ENCODE measurements around the gene FGF13. TPM values are rescaled to one million over a fixed set of nuclear protein-coding genes. Genes with fewer than 3 reads are reported as not detected.

The FGF13 gene
- total RNA-seq, 2 experiments from 2014 or later: not detected

DNA sequence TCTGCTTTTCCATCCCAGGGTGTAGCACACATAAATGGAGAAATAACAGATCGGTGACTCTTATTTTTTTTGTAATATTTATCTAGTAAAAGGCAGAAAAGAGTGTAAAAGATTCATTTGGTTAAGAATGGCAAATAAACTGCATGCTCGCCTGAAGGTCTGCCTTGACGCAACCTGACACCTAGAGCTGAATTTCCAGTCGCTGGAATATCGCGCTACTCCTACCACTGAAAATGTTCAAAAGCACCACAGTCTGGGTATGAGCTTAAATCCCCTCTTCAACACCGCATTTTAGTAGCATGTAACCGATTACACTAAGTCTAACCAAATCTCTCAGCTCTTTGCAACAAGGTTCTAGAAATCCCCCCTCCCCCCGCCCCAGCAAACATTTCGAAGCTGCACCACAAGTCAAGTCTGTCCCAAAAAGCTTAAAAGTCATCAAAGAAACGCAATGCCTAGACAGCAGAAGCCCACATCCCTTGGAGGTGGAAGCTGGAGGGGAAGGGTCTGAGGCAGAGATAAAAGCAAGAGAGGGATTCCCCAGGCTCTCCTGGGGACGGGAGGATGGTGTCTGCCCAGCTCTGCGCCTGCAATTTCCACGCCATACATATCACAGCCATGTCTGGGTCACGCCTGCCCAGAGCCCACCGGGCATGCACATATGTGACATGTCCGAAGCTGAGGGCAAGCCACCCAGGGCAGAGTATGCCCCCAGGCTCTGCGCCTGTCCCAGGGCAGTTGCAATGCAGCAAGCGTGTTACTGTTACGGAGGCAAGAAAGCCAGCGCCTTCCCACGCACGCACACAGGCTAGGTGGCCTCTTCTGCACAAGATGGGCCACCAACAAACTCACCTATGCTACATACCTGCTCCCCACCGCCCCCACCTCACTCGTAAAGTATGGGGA, 1.4 kb downstream of the FGF13 start:
- Mint-ChIP-seq H3K27me3 (ENCODE audit: low read depth) (peaks cover 21% of the 10 kb centered on the region), H3K9me3 (ENCODE audit: insufficient read depth) (no peaks in the 10 kb centered on the region), H3K27ac (no peak overlapping the region), H3K4me1 (ENCODE audit: low read depth) (no peaks in the 10 kb centered on the region), H3K4me3 (no peak overlapping the region), H3K36me3 (ENCODE audit: low read depth) (no peaks in the 10 kb centered on the region)
- ChIA-PET CTCF (no interaction called here), POLR2A (no interaction called here)
- no peak for ATAC-seq
- no peak for DNase-seq

DNA sequence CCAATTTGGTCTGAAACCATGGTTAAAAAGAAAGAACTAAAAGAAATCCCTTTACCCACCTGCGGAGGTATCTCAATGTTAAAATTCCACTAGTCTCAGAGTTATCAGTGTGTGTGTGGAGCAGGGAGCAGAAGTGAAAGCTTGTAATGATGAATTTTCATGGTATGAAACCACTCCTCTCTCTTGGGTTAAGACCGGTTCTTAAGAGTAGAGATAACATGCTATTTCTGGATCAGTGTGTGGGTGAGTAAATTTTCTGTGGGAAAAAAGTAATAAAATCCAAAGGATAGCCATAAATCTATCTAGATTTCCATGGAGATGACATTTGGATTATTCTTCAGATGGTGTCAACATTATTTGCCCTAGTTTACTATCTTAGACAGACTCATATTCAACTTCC, 3.2 kb downstream of the FGF13 start:
- Mint-ChIP-seq H3K4me1 (ENCODE audit: low read depth) (no peaks in the 10 kb centered on the region), H3K27me3 (ENCODE audit: low read depth) (peaks cover 21% of the 10 kb centered on the region), H3K36me3 (ENCODE audit: low read depth) (no peaks in the 10 kb centered on the region), H3K27ac (no peak overlapping the region), H3K9me3 (ENCODE audit: insufficient read depth) (no peaks in the 10 kb centered on the region), H3K4me3 (no peak overlapping the region)
- ATAC-seq: no peak
- ChIA-PET CTCF (no interaction called here), POLR2A (no interaction called here)
- DNase-seq: no peak

DNA sequence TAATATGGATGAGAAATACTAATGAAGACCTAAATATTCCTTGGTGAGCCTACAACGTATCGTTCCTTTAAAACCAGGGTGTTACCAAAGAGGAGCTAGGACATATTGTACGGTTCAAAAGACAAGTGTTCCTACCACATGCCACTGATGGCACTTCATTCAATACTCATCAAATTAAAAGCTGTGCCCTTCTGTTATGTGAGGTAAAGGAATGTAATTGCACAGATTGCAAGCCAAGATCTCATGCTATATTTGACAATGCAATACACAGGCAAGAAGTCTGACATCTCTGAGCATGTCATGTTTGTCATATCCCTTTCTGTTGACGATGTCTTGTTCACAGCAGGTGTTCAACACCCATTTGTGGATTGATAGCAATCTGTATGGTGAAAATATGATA, 6.9 kb downstream of the FGF13 start:
- no peaks in the 10 kb centered on the region for H3K9me3 Mint-ChIP-seq (ENCODE audit: insufficient read depth)
- H3K4me1 Mint-ChIP-seq (ENCODE audit: low read depth): no peaks in the 10 kb centered on the region
- no peaks in the 10 kb centered on the region for H3K36me3 Mint-ChIP-seq (ENCODE audit: low read depth)
- no peak for ATAC-seq
- DNase-seq: no peak
- no peak overlapping the region for H3K27ac Mint-ChIP-seq
- ChIA-PET POLR2A (no interaction called here), CTCF (no interaction called here)
- H3K4me3 Mint-ChIP-seq: no peak overlapping the region
- H3K27me3 Mint-ChIP-seq (ENCODE audit: low read depth): peaks cover 6% of the 10 kb centered on the region

DNA sequence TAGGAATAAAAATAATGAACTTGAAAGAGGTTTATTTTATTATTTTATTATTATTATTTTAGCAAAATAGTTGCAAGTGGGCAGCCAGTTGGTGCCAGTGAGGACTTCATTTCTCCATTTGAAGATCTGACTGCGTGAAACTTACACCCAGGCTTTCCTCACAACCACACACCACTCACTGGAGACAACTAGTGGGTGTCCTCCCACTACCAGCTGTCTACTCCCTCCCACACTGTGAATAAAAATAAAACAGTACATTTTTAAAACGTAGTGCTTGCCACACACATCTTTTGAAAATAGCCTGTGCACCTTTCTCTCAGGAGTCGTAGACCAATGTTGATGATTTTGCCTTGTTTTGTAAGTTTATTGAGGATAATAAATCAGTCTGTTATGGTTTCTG, 7.4 kb downstream of the FGF13 start:
- POLR2A ChIA-PET: no interaction called here

DNA sequence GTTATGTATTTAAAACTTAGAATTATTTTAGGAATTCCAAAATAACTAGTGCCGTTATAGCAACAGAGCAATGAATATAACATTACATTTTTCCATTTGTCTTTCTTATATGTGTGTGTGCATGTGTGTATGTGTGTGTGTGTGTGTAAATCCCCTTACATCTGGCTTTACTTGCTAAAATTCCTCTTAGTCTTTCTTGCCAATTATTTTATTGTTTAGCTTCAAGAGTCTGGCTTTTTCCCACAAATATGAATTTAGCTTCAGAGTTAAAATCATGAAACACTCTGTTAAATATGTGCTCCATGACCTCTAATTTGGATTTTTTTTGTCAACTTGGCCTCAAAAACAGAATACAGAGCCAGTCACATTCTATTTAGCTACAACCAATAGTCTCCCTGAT, 18.9 kb downstream of the FGF13 start:
- ATAC-seq: no peak
- H3K36me3 Mint-ChIP-seq (ENCODE audit: low read depth): no peaks in the 10 kb centered on the region
- H3K27me3 Mint-ChIP-seq (ENCODE audit: low read depth): no peaks in the 10 kb centered on the region
- no peak for DNase-seq
- no peak overlapping the region for H3K27ac Mint-ChIP-seq
- POLR2A ChIA-PET: no interaction called here
- H3K4me3 Mint-ChIP-seq: no peak overlapping the region
- CTCF ChIA-PET: no interaction called here
- H3K9me3 Mint-ChIP-seq (ENCODE audit: insufficient read depth): no peaks in the 10 kb centered on the region
- no peaks in the 10 kb centered on the region for H3K4me1 Mint-ChIP-seq (ENCODE audit: low read depth)

More for the DNA sequence above, 7.4 kb downstream of the FGF13 start:
- ATAC-seq: no peak
- no peaks in the 10 kb centered on the region for H3K9me3 Mint-ChIP-seq (ENCODE audit: insufficient read depth)
- DNase-seq: no peak
- CTCF ChIA-PET: no interaction called here
- no peak overlapping the region for H3K4me3 Mint-ChIP-seq
- peaks cover 4% of the 10 kb centered on the region for H3K27me3 Mint-ChIP-seq (ENCODE audit: low read depth)
- H3K4me1 Mint-ChIP-seq (ENCODE audit: low read depth): no peaks in the 10 kb centered on the region
- H3K27ac Mint-ChIP-seq: no peak overlapping the region
- no peaks in the 10 kb centered on the region for H3K36me3 Mint-ChIP-seq (ENCODE audit: low read depth)

DNA sequence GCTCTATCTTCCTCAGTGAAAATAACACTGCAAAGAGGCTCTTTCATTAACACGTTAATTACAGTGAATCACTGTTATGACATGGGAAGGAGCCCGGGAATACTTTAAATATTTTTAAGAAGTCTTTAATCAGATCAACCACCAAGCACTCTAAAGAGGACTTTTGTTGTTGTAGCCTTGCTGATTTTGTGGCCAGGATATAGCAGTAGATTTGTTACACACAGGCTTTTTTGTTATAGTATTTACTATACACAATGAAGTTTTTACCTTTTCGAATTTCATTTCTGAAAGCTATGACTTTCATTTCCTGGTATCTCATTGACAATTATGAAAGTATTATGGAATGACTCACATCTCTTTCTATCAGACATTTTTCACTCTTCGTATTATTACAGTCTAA, 20.3 kb downstream of the FGF13 start:
- POLR2A ChIA-PET: no interaction called here
- Mint-ChIP-seq H3K27ac (no peak overlapping the region), H3K36me3 (ENCODE audit: low read depth) (no peaks in the 10 kb centered on the region), H3K4me3 (no peak overlapping the region), H3K27me3 (ENCODE audit: low read depth) (no peaks in the 10 kb centered on the region), H3K4me1 (ENCODE audit: low read depth) (no peaks in the 10 kb centered on the region), H3K9me3 (ENCODE audit: insufficient read depth) (no peaks in the 10 kb centered on the region)
- DNase-seq (no peak), ATAC-seq (no peak)
- CTCF ChIA-PET: no interaction called here

DNA sequence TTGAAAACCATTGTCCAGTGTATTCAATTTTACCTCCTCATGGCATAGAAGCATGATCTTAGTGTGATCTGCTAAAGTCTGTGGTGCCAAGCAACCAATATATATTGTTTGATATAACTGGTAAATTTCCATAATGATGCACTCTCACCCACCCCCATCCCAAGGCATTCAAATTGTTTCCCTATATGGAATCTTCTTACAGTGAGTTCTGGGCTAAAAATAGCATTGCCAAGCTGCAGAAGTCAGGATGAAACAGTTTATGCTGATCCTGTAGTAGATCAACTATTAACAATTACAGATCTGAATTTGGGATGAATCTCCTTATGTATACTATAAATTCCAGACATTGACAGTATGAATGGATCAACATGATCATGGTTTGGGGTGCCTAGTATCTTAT, 20.9 kb downstream of the FGF13 start:
- ChIA-PET POLR2A (no interaction called here), CTCF (no interaction called here)
- Mint-ChIP-seq H3K36me3 (ENCODE audit: low read depth) (no peaks in the 10 kb centered on the region), H3K4me1 (ENCODE audit: low read depth) (no peaks in the 10 kb centered on the region), H3K27me3 (ENCODE audit: low read depth) (no peaks in the 10 kb centered on the region), H3K27ac (no peak overlapping the region), H3K4me3 (no peak overlapping the region), H3K9me3 (ENCODE audit: insufficient read depth) (no peaks in the 10 kb centered on the region)
- ATAC-seq (no peak), DNase-seq (no peak)

DNA sequence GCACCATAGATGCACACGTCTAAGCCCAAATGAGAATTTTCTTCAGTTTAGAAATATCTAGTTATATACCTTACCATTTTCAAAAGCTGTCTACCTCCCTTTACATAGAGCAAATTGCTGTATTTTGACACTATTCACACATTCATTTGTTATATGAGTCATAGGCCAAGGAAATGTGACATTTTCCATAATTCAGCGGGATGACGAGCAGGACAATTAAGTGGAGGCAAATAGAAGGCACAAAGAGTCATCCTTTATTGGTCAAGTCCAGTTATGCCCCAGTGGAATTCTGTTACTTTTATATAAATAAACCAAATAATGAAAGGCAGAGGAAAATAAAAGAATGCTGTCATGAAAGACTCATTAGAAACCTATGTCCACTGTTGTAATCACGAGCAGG, 27.9 kb downstream of the FGF13 start:
- Mint-ChIP-seq H3K4me3 (no peak overlapping the region), H3K27me3 (ENCODE audit: low read depth) (no peaks in the 10 kb centered on the region), H3K9me3 (ENCODE audit: insufficient read depth) (no peaks in the 10 kb centered on the region), H3K36me3 (ENCODE audit: low read depth) (no peaks in the 10 kb centered on the region), H3K27ac (no peak overlapping the region), H3K4me1 (ENCODE audit: low read depth) (no peaks in the 10 kb centered on the region)
- ATAC-seq (no peak), DNase-seq (no peak)
- ChIA-PET POLR2A (no interaction called here), CTCF (no interaction called here)

DNA sequence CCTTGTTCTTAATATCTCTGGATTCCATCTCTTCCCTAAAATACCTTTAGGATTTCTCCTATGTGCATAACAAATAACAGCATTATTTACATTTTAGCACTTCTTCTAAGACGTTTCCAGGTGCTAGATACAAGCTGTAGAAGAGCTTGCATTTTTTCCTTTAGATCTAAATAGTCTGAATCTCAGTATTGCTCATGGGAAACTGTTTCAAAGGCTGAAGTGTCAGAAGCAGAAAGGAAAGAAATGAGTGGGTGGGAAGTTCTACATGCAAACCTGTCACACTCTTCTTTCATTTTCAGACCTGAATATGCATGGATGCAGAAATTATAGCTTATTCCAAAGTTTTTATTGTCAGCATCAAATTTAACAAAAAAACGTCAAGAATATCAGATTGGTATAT, 41.8 kb downstream of the FGF13 start:
- Mint-ChIP-seq H3K36me3 (ENCODE audit: low read depth) (no peaks in the 10 kb centered on the region), H3K27ac (no peak overlapping the region), H3K9me3 (ENCODE audit: insufficient read depth) (no peaks in the 10 kb centered on the region), H3K4me3 (no peak overlapping the region), H3K27me3 (ENCODE audit: low read depth) (no peaks in the 10 kb centered on the region), H3K4me1 (ENCODE audit: low read depth) (no peaks in the 10 kb centered on the region)
- CTCF ChIA-PET: no interaction called here
- DNase-seq: no peak
- ATAC-seq: no peak
- POLR2A ChIA-PET: no interaction called here

DNA sequence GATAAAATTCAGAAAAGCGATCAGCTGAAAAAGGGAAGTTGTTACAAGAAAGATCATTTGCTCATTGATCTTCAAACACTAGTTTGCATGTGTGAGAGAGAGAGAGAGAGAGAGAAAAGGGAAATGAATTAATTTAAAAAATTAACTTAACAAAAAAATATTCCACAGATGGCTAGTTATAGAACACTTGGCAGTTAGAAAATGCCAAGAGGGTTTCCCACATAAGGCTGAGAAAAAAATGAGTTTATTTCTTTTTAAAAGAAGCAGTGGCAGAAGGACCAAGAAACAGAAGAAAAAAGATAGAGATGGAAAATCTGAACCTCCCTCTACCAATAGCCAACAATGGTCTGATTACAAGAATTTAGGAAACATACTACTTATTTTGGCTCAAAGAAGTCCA, 47.1 kb downstream of the FGF13 start:
- ATAC-seq (no peak), DNase-seq (no peak)
- H3K27me3 Mint-ChIP-seq (ENCODE audit: low read depth): no peaks in the 10 kb centered on the region
- POLR2A ChIA-PET: no interaction called here
- H3K4me3 Mint-ChIP-seq: no peak overlapping the region
- H3K4me1 Mint-ChIP-seq (ENCODE audit: low read depth): no peaks in the 10 kb centered on the region
- H3K36me3 Mint-ChIP-seq (ENCODE audit: low read depth): no peaks in the 10 kb centered on the region
- no peaks in the 10 kb centered on the region for H3K9me3 Mint-ChIP-seq (ENCODE audit: insufficient read depth)
- CTCF ChIA-PET: no interaction called here
- no peak overlapping the region for H3K27ac Mint-ChIP-seq

DNA sequence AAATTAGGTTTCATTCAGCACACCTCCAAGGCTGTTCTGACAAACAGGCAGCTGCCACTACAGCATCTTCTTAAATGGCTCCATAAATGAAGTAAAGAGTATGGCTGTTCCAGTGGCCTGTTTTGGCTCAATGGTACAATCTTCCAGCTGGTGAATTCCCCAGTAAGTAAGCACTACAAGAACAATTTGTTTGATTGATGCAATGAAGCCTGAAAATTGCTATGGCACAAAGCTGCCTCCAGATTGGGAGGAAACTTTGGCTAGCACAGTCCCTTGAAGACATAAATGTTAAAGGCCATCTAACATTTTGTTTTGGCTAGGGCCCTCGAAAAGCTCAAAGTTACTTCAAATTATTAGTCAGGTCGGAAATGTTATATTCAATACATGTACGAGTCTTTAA, 47.5 kb downstream of the FGF13 start:
- H3K36me3 Mint-ChIP-seq (ENCODE audit: low read depth): no peaks in the 10 kb centered on the region
- no peak overlapping the region for H3K27ac Mint-ChIP-seq
- no peaks in the 10 kb centered on the region for H3K4me1 Mint-ChIP-seq (ENCODE audit: low read depth)
- no peak for ATAC-seq
- H3K4me3 Mint-ChIP-seq: no peak overlapping the region
- ChIA-PET POLR2A (no interaction called here), CTCF (no interaction called here)
- no peaks in the 10 kb centered on the region for H3K27me3 Mint-ChIP-seq (ENCODE audit: low read depth)
- H3K9me3 Mint-ChIP-seq (ENCODE audit: insufficient read depth): no peaks in the 10 kb centered on the region
- no peak for DNase-seq

DNA sequence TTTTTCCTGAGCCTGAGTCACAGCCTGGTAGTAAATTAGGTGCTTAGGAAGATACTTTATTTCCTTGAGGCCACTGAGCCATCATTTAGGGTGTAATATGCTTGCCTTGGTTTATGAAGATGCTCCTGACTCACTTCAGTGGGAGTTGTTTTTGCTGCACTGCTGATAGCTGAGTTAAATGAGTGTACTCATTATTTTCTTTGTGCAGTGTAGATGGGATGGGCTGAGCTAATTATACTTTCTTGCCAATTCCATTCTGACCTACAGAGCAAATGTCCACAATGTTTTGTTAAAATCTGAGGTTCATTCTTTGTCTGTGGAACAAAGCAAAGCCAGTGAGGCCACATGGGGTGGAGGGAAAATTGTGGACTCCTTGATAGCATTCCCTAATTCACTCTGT, 60.0 kb downstream of the FGF13 start:
- H3K27ac Mint-ChIP-seq: no peak overlapping the region
- ChIA-PET CTCF (no interaction called here), POLR2A (no interaction called here)
- no peaks in the 10 kb centered on the region for H3K4me1 Mint-ChIP-seq (ENCODE audit: low read depth)
- H3K4me3 Mint-ChIP-seq: no peak overlapping the region
- H3K9me3 Mint-ChIP-seq (ENCODE audit: insufficient read depth): no peaks in the 10 kb centered on the region
- ATAC-seq (no peak), DNase-seq (no peak)
- no peaks in the 10 kb centered on the region for H3K36me3 Mint-ChIP-seq (ENCODE audit: low read depth)
- H3K27me3 Mint-ChIP-seq (ENCODE audit: low read depth): no peaks in the 10 kb centered on the region

DNA sequence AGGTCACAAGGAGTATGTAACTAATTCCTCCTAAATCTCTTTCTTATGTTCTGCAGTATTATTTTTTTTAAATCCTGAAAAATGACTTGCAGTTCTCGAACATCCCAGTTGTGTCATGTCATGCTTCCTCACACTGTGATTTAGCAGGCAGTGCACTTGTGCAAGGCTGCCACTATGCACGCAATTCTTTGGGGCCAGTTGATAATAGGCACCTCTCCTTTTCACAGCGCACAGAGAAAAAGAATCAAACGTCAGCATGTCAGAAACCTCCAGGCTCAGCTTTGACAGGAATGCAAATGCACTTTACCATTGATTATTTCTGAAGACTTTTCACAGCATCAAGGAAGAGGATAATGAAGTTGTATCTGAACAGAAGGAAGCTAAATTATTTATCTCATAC, 62.9 kb downstream of the FGF13 start:
- Mint-ChIP-seq H3K27me3 (ENCODE audit: low read depth) (no peaks in the 10 kb centered on the region), H3K4me1 (ENCODE audit: low read depth) (no peaks in the 10 kb centered on the region), H3K4me3 (no peak overlapping the region), H3K27ac (no peak overlapping the region), H3K36me3 (ENCODE audit: low read depth) (no peaks in the 10 kb centered on the region), H3K9me3 (ENCODE audit: insufficient read depth) (no peaks in the 10 kb centered on the region)
- ATAC-seq: no peak
- ChIA-PET CTCF (no interaction called here), POLR2A (no interaction called here)
- no peak for DNase-seq
